HG02759 (cell line): ENCODE measurements around the gene XPO4.
"Not testable (repeated sequence)": the region's sequence is repeated elsewhere in the genome, so short reads cannot be mapped to it uniquely, and the experiment has no call there.

Experiments used
- ATAC-seq: cut with Tn5 transposase; IDR thresholded peaks from one replicate; pipeline ENCODE4 v1.9.1; 2021; ENCODE audit warnings: mild to moderate bottlenecking, moderate library complexity; ENCODE audit not compliant: unreplicated experiment

Gene XPO4

GRCh38 chr13:20891768-20892167 lies 10.8 kb downstream of the XPO4 start:
- no peak for ATAC-seq

GRCh38 chr13:20891034-20891433 lies 11.5 kb downstream of the XPO4 start:
- ATAC-seq: no peak

GRCh38 chr13:20890540-20890939 lies 12.0 kb downstream of the XPO4 start:
- ATAC-seq: not testable (repeated sequence)

GRCh38 chr13:20882206-20882605 lies 20.3 kb downstream of the XPO4 start:
- ATAC-seq: no peak

GRCh38 chr13:20877902-20878301 lies 24.6 kb downstream of the XPO4 start:
- ATAC-seq: no peak

GRCh38 chr13:20876802-20877201 lies 25.7 kb downstream of the XPO4 start:
- ATAC-seq: not testable (repeated sequence)

GRCh38 chr13:20874439-20874838 lies 28.1 kb downstream of the XPO4 start:
- ATAC-seq: not testable (repeated sequence)

GRCh38 chr13:20873348-20873747 lies 29.2 kb downstream of the XPO4 start:
- ATAC-seq: no peak

GRCh38 chr13:20870829-20871228 lies 31.7 kb downstream of the XPO4 start:
- no peak for ATAC-seq

- ATAC-seq: no peak
These were observed 33.0 kb downstream of the XPO4 start for GRCh38 chr13:20869540-20869939.

GRCh38 chr13:20867408-20867807 lies 35.1 kb downstream of the XPO4 start:
- ATAC-seq: no peak

- not testable (repeated sequence) for ATAC-seq
These were observed 40.9 kb downstream of the XPO4 start for GRCh38 chr13:20861666-20862065.

- no peak for ATAC-seq
These were observed 41.7 kb downstream of the XPO4 start for GRCh38 chr13:20860844-20861243.

GRCh38 chr13:20856650-20857049 lies 45.9 kb downstream of the XPO4 start:
- no peak for ATAC-seq

GRCh38 chr13:20851844-20852402 lies 50.6 kb downstream of the XPO4 start:
- ATAC-seq: no peak

GRCh38 chr13:20848944-20849343 lies 53.6 kb downstream of the XPO4 start:
- ATAC-seq: no peak

- ATAC-seq: no peak
These were observed 54.3 kb downstream of the XPO4 start for GRCh38 chr13:20848203-20848602.

GRCh38 chr13:20847296-20847695 lies 55.2 kb downstream of the XPO4 start:
- ATAC-seq: no peak

- no peak for ATAC-seq
These were observed 59.4 kb downstream of the XPO4 start for GRCh38 chr13:20843166-20843565.

GRCh38 chr13:20840568-20840967 lies 62.0 kb downstream of the XPO4 start:
- no peak for ATAC-seq

GRCh38 chr13:20833900-20834679 lies 68.5 kb downstream of the XPO4 start:
- no peak for ATAC-seq

- no peak for ATAC-seq
These were observed 69.7 kb downstream of the XPO4 start for GRCh38 chr13:20832861-20833260.

GRCh38 chr13:20831933-20832332 lies 70.6 kb downstream of the XPO4 start:
- no peak for ATAC-seq
